Stimulated activated CD8-positive, alpha-beta memory T cell treated with anti-CD3 and anti-CD28 coated beads, Interleukin-7, amount 100 ng/mL, for 4 hours (primary cell): ENCODE results near the gene SLC47A1.
"Not testable (repeated sequence)": the region's sequence is repeated elsewhere in the genome, so short reads cannot be mapped to it uniquely, and the experiment has no call there.

ENCODE experiments used
- DNase-seq, 2 donors: peaks; one replicate each; pipeline ENCODE4 v3.0.0-alpha.2; 2020; ENCODE audit warnings: low read depth in 2 of 2

The SLC47A1 gene

GRCh38 chr17:19554393-19554792 is 20.7 kb downstream of the SLC47A1 start:
- DNase-seq = no peak

- no peak for DNase-seq
These were observed 22.1 kb downstream of the SLC47A1 start for GRCh38 chr17:19555746-19556145.

- no peak for DNase-seq
These were observed 25.3 kb downstream of the SLC47A1 start for GRCh38 chr17:19558946-19559345.

GRCh38 chr17:19561697-19562318 is 28.2 kb downstream of the SLC47A1 start:
- no peak for DNase-seq

- DNase-seq = no peak
These were observed 32.3 kb downstream of the SLC47A1 start for GRCh38 chr17:19565817-19566575.

GRCh38 chr17:19567216-19568015 is 33.8 kb downstream of the SLC47A1 start:
- DNase-seq = no peak

- no peak for DNase-seq
These were observed 34.3 kb downstream of the SLC47A1 start for GRCh38 chr17:19568016-19568350.

- no peak for DNase-seq
These were observed 36.3 kb downstream of the SLC47A1 start for GRCh38 chr17:19569785-19570543.

GRCh38 chr17:19570544-19571062 is 36.9 kb downstream of the SLC47A1 start:
- DNase-seq = no peak

GRCh38 chr17:19573075-19573474 is 39.4 kb downstream of the SLC47A1 start:
- no peak for DNase-seq

- no peak for DNase-seq
These were observed 41.3 kb downstream of the SLC47A1 start for GRCh38 chr17:19574956-19575355.

GRCh38 chr17:19578545-19578944 is 44.9 kb downstream of the SLC47A1 start:
- DNase-seq = no peak

- DNase-seq = no peak
These were observed 45.6 kb downstream of the SLC47A1 start for GRCh38 chr17:19579192-19579761.

GRCh38 chr17:19579867-19580565 is 46.4 kb downstream of the SLC47A1 start:
- DNase-seq = no peak

- not testable (repeated sequence) for DNase-seq
These were observed 46.9 kb downstream of the SLC47A1 start for GRCh38 chr17:19580566-19580920.

GRCh38 chr17:19582152-19582551 is 48.5 kb downstream of the SLC47A1 start:
- DNase-seq = not testable (repeated sequence)

GRCh38 chr17:19583871-19584270 is 50.2 kb downstream of the SLC47A1 start:
- DNase-seq = no peak

- DNase-seq = no peak
These were observed 56.8 kb downstream of the SLC47A1 start for GRCh38 chr17:19590451-19590850.

- no peak for DNase-seq
These were observed 57.4 kb downstream of the SLC47A1 start for GRCh38 chr17:19590912-19591551.

GRCh38 chr17:19592316-19592715 is 58.7 kb downstream of the SLC47A1 start:
- DNase-seq = no peak
